CD4-positive, alpha-beta T cell treated with Interferon alpha-2 for 1 hour (primary cell): ENCODE results near the gene SF3A2.
A peak's percentile ranks its signal among the peaks of the same experiment; 100 is the strongest.

Experiments
- DNase-seq, 2 donors: peaks; one replicate each; pipeline ENCODE4 v3.0.0-alpha.2; 2020 to 2022

The SF3A2 gene

GRCh38 chr19:2228157-2229030 lies 8.2 kb upstream of the SF3A2 start:
- no peak for DNase-seq

- no peak for DNase-seq
Measured at GRCh38 chr19:2229103-2230032, 7.3 kb upstream of the SF3A2 start.

GRCh38 chr19:2230033-2230531 lies 6.5 kb upstream of the SF3A2 start:
- DNase-seq: no peak

GRCh38 chr19:2230807-2231533 lies 5.7 kb upstream of the SF3A2 start:
- DNase-seq: no peak

GRCh38 chr19:2231621-2232221 lies 4.9 kb upstream of the SF3A2 start:
- DNase-seq: no peak

- DNase-seq: no peak
Measured at GRCh38 chr19:2232286-2233151, 4.1 kb upstream of the SF3A2 start.

- DNase-seq: no peak
Measured at GRCh38 chr19:2233601-2234280, 2.9 kb upstream of the SF3A2 start.

GRCh38 chr19:2234996-2235380 lies 1.6 kb upstream of the SF3A2 start:
- DNase-seq: no peak

GRCh38 chr19:2235381-2236063 lies 1.1 kb upstream of the SF3A2 start:
- DNase-seq: peak in 1 of 2 donors; percentile 11

GRCh38 chr19:2236064-2236313 lies 635 bp upstream of the SF3A2 start:
- no peak for DNase-seq

GRCh38 chr19:2237051-2237868 lies 636 bp downstream of the SF3A2 start:
- no peak for DNase-seq

GRCh38 chr19:2237869-2238153 lies 1.2 kb downstream of the SF3A2 start:
- DNase-seq: no peak

GRCh38 chr19:2239173-2239572 lies 2.5 kb downstream of the SF3A2 start:
- DNase-seq: peak in 1 of 2 donors; percentile 21

- DNase-seq: peak; percentile 41 to 68
Measured at GRCh38 chr19:2239771-2240770, 3.4 kb downstream of the SF3A2 start.

GRCh38 chr19:2240881-2241760 lies 4.5 kb downstream of the SF3A2 start:
- DNase-seq: no peak

GRCh38 chr19:2242092-2242537 lies 5.5 kb downstream of the SF3A2 start:
- DNase-seq: no peak

GRCh38 chr19:2242816-2243215 lies 6.2 kb downstream of the SF3A2 start:
- DNase-seq: no peak
